K562 (cell line): Measurements from ENCODE around the gene NUDCD3. TPM values are rescaled to one million over a fixed set of nuclear protein-coding genes. Genes with fewer than 3 reads are reported as not detected.

Experiments used
- CHCHD3 ChIP-seq: fragments of 250-450 bp; sonication (Bioruptor Pico); IDR thresholded peaks from 2 replicates; pipeline ENCODE4 v2.1.2; 2022; ENCODE audit warnings: mild to moderate bottlenecking
- ETV6 ChIP-seq, 3 experiments: fragments of 150-350 bp in 1 of 3; sonication (generic) in 1 of 3; formaldehyde crosslinking in 1 of 3; IDR thresholded peaks; 2 replicates each; pipeline versions ENCODE4 v1.6.1 to v1.8.0; 2014 to 2022; ENCODE audit warnings: borderline replicate concordance in 2 of 3, low read depth in 2 of 3, antibody characterized with exemption in 1 of 3, low read length in 1 of 3, mild to moderate bottlenecking in 1 of 3, missing genetic modification reagents in 1 of 3
- KDM5B ChIP-seq: fragments of 200-600 bp; sonication (generic); IDR thresholded peaks from 2 replicates; pipeline ENCODE4 v1.6.1; 2012; ENCODE audit warnings: low read depth, mild to moderate bottlenecking, moderate library complexity, low read length, control low read depth, inconsistent platforms; ENCODE audit not compliant: insufficient replicate concordance
- MAFK ChIP-seq: IDR thresholded peaks from 2 replicates; pipeline ENCODE4 v1.6.1; 2011; ENCODE audit warnings: low read length, improper control_type of control experiment
- PBX2 ChIP-seq, 2 experiments: IDR thresholded peaks in 1 of 2; conservative IDR thresholded peaks in 1 of 2; 2 replicates each; pipeline ENCODE4 v1.6.1; 2016; ENCODE audit warnings: low read depth in 2 of 2, mild to moderate bottlenecking in 1 of 2, missing compliant biosample characterization in 1 of 2, missing genetic modification characterization in 1 of 2, moderate library complexity in 1 of 2
- UBTF ChIP-seq, 2 experiments: IDR thresholded peaks; 2 replicates each; pipeline ENCODE4 v1.6.1; 2012; ENCODE audit warnings: improper control_type of control experiment in 2 of 2, low read depth in 2 of 2, low read length in 2 of 2, borderline replicate concordance in 1 of 2
- ZBTB17 ChIP-seq: fragments of 450-650 bp; formaldehyde crosslinking; IDR thresholded peaks from 2 replicates; pipeline ENCODE4 v1.4.0; 2020; ENCODE audit warnings: mild to moderate bottlenecking
- ZNF24 ChIP-seq: fragments of 450-650 bp; IDR thresholded peaks from 2 replicates; pipeline ENCODE4 v1.6.1; 2016
- ZNF354B ChIP-seq: fragments of 250-450 bp; sonication (Bioruptor Pico); IDR thresholded peaks from 2 replicates; pipeline ENCODE4 v1.4.0; 2020
- polyA plus RNA-seq, 8 experiments: library from polyadenylated mRNA; depleted of rRNA in 4 of 8; stranded (reverse) in 5 of 8; unstranded in 3 of 8; fragments of >200 nt; fragmentation: Nextera tagmentation in 2 of 8; fragmentation: Illumina TruSeq in 1 of 8; extraction: Ambion mirVana in 2 of 8; extraction: Trizol in 1 of 8; gene quantifications; 2 replicates each; pipeline versions ENCODE4 v1.2.1 to v1.2.3, GENCODE V29; 2011 to 2014; ENCODE audit warnings: inconsistent platforms in 1 of 8, missing spikeins in 1 of 8
- total RNA-seq, 7 experiments: library from RNA; depleted of rRNA in 6 of 7; stranded (reverse); fragments of >200 nt in 6 of 7; fragmentation: Illumina TruSeq in 2 of 7; extraction: Trizol in 2 of 7; gene quantifications; 2 replicates each; pipeline versions ENCODE4 v1.2.1 to v1.2.3, GENCODE V29; 2011 to 2021; ENCODE audit warnings: low replicate concordance in 1 of 7
- TF ChIP-seq, protein P1 (sequence below): fragments of 250-450 bp; sonication (Bioruptor Pico); IDR thresholded peaks from 2 replicates; pipeline ENCODE4 v1.8.0; 2021; ENCODE audit warnings: moderate library complexity, mild to moderate bottlenecking, inconsistent platforms
- TF ChIP-seq, protein P2 (sequence below), 3 experiments: fragments of 200-800 bp in 1 of 3; fragments of 250-450 bp in 1 of 3; fragments of 450-650 bp in 1 of 3; sonication (Bioruptor Pico) in 1 of 3; sonication (Bioruptor generic) in 1 of 3; formaldehyde crosslinking in 1 of 3; IDR thresholded peaks; 2 replicates each; pipeline versions ENCODE4 v1.6.1 to v1.8.0; 2016 to 2022; ENCODE audit warnings: mild to moderate bottlenecking in 2 of 3, missing genetic modification characterization in 2 of 3, missing compliant biosample characterization in 1 of 3, moderate library complexity in 1 of 3

The NUDCD3 gene
- total and polyA plus RNA-seq, 9 of the 15 experiments (the other 6 are each of a cell fraction or from before 2014, with no cell fraction given), result 24.8 to 64.2 (median 42.6) TPM

DNA sequence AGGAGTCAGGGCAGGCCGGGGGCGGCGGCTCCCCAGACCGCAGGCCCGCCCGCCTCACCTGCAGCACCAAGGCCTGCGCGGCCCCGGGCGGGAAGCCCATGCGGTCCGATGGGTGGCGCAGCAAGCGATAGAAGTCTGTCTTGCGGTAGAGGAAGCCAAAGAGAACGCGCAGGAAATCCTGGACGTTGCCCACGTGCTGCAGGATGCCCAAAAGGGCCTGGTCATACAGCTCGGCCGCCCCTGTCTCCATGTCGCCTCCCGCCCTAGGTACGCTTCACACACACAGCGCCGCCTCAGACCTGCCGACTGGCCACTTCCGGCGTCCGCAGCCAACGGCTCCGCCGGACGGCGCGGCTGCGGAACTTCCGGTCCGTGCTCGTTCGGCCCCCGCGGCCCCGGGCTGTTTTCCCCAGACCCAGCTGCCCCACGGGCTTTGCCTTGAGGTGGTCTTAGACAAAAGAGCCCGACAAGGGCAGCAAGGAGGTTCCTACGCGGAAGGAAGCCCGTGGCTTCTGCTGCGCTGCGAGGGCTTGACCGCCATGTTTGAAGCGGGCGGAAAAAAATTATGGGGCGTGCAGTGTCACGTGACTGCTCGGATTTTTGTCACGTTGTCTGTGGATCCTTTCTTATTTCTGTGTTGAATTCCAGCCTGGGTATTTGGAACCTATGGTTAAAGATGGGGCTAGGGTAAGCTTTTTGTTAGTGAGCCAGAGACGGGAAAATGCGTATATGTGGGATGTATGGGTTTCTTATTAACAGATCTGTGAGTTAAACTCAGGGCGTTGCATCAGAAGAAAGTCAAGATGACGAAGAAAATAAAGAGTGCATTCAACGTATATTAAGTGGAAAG lies at the start of gene NUDCD3 (continued):
- TF ChIP-seq PBX2 (CRISPR knock-in tag; IDR thresholded peaks at IDR 0.05; ENCODE audit: low read depth) (no peak), PBX2 (tag; conservative IDR thresholded peaks at IDR 0.05; ENCODE audit: low read depth) (no peak), UBTF (IDR thresholded peaks at IDR 0.05; ENCODE audit: borderline replicate concordance in 1 of 2, low read depth in 2 of 2, low read length in 2 of 2) (0 out of 4 replicates have a peak, but pooled peaks have one; percentile 55 to 73), KDM5B (peak; percentile 71), ZBTB17 (CRISPR knock-in tag) (peak; percentile 82), ZNF354B (CRISPR knock-in tag) (no peak), ZNF24 (0 out of 2 replicates have a peak, but pooled peaks have one; percentile 26), CHCHD3 (CRISPR knock-in tag) (no peak), ETV6 (IDR thresholded peaks at IDR 0.05; ENCODE audit: borderline replicate concordance in 1 of 2, low read depth in 2 of 2, low read length in 1 of 2) (no peak), ETV6 (CRISPR knock-in tag; IDR thresholded peaks at IDR 0.05; ENCODE audit: borderline replicate concordance) (no peak), MAFK (no peak)
- TF ChIP-seq, protein P1, sequence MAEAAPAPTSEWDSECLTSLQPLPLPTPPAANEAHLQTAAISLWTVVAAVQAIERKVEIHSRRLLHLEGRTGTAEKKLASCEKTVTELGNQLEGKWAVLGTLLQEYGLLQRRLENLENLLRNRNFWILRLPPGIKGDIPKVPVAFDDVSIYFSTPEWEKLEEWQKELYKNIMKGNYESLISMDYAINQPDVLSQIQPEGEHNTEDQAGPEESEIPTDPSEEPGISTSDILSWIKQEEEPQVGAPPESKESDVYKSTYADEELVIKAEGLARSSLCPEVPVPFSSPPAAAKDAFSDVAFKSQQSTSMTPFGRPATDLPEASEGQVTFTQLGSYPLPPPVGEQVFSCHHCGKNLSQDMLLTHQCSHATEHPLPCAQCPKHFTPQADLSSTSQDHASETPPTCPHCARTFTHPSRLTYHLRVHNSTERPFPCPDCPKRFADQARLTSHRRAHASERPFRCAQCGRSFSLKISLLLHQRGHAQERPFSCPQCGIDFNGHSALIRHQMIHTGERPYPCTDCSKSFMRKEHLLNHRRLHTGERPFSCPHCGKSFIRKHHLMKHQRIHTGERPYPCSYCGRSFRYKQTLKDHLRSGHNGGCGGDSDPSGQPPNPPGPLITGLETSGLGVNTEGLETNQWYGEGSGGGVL (CRISPR knock-in tag), result no peak
- TF ChIP-seq, protein P2, sequence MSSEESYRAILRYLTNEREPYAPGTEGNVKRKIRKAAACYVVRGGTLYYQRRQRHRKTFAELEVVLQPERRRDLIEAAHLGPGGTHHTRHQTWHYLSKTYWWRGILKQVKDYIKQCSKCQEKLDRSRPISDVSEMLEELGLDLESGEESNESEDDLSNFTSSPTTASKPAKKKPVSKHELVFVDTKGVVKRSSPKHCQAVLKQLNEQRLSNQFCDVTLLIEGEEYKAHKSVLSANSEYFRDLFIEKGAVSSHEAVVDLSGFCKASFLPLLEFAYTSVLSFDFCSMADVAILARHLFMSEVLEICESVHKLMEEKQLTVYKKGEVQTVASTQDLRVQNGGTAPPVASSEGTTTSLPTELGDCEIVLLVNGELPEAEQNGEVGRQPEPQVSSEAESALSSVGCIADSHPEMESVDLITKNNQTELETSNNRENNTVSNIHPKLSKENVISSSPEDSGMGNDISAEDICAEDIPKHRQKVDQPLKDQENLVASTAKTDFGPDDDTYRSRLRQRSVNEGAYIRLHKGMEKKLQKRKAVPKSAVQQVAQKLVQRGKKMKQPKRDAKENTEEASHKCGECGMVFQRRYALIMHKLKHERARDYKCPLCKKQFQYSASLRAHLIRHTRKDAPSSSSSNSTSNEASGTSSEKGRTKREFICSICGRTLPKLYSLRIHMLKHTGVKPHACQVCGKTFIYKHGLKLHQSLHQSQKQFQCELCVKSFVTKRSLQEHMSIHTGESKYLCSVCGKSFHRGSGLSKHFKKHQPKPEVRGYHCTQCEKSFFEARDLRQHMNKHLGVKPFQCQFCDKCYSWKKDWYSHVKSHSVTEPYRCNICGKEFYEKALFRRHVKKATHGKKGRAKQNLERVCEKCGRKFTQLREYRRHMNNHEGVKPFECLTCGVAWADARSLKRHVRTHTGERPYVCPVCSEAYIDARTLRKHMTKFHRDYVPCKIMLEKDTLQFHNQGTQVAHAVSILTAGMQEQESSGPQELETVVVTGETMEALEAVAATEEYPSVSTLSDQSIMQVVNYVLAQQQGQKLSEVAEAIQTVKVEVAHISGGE (CRISPR knock-in tag; IDR thresholded peaks at IDR 0.05), result peak; percentile 95 to 99 (median 98)
